Panc1 (cell line): ENCODE data around the gene SPACA9. TPM values are rescaled to one million over a fixed set of nuclear protein-coding genes. Genes with fewer than 3 reads are reported as not detected.

Experiments used
- ATAC-seq: fragments of 200-7000 bp; cut with Tn5 transposase; 2 replicates; pipeline ENCODE4 v1.9.1; 2020; ENCODE audit warnings: mild to moderate bottlenecking, moderate library complexity
- BruUV-seq: library from RNA; stranded (reverse); fragments of 400-500 nt; replicated peaks from 2 replicates; lab custom pipeline; 2021; lab: Mats Ljungman, UMichigan
- CTCF ChIA-PET: fragments of 300-600 bp; sonication (Branson Sonifier 250); formaldehyde crosslinking; loops from one replicate; lab custom pipeline; 2022; ENCODE audit warnings: antibody characterized with exemption; lab: Charles Lee
- POLR2A ChIA-PET: fragments of 300-600 bp; sonication (Branson Sonifier 250); formaldehyde crosslinking; loops from one replicate; lab custom pipeline; 2022; ENCODE audit warnings: antibody characterized with exemption; lab: Charles Lee
- DNase-seq: peaks from one replicate; pipeline ENCODE4 v3.0.0-alpha.2; 2010; ENCODE audit warnings: low read depth, low spot score
- H3K27ac ChIP-seq: 2 replicates; pipeline ENCODE4 v1.5.1; 2011; ENCODE audit warnings: mild to moderate bottlenecking, low read length, inconsistent platforms
- H3K27me3 ChIP-seq: fragments of 200-500 bp; sonication (Bioruptor generic); 2 replicates; pipeline ENCODE4 v1.6.0; 2014; ENCODE audit warnings: low read length, inconsistent platforms; ENCODE audit not compliant: control insufficient read depth, insufficient read depth
- H3K36me3 ChIP-seq: fragments of 200-500 bp; sonication (Bioruptor generic); 2 replicates; pipeline ENCODE4 v1.5.1; 2014; ENCODE audit warnings: inconsistent platforms, mild to moderate bottlenecking, low read length, moderate library complexity; ENCODE audit not compliant: control insufficient read depth, insufficient read depth
- H3K4me1 ChIP-seq: 2 replicates; pipeline ENCODE4 v1.5.1; 2011; ENCODE audit warnings: inconsistent platforms, mild to moderate bottlenecking, low read length, moderate library complexity; ENCODE audit not compliant: control insufficient read depth, insufficient read depth
- H3K4me3 ChIP-seq, 2 experiments: 2 replicates each; pipeline ENCODE4 v1.5.1; 2011 to 2012; ENCODE audit warnings: low read depth in 2 of 2, low read length in 2 of 2, mild to moderate bottlenecking in 2 of 2, inconsistent platforms in 1 of 2, moderate library complexity in 1 of 2
- H3K9me3 ChIP-seq: fragments of 200-500 bp; sonication (Bioruptor generic); 2 replicates; pipeline ENCODE4 v1.5.1; 2014; ENCODE audit warnings: low read depth, mild to moderate bottlenecking, inconsistent platforms, low read length, moderate library complexity; ENCODE audit not compliant: control insufficient read depth, insufficient read depth
- POLR2AphosphoS5 ChIP-seq: IDR thresholded peaks from 2 replicates; pipeline ENCODE4 v1.6.1; 2012; ENCODE audit warnings: mild to moderate bottlenecking, low read depth, low read length, moderate library complexity
- SIN3A ChIP-seq: IDR thresholded peaks from 2 replicates; pipeline ENCODE4 v1.6.1; 2012; ENCODE audit warnings: low read depth, mild to moderate bottlenecking, low read length, moderate library complexity, borderline replicate concordance; ENCODE audit not compliant: insufficient read depth
- TCF7L2 ChIP-seq: IDR thresholded peaks from 2 replicates; pipeline ENCODE4 v1.6.1; 2011; ENCODE audit warnings: mild to moderate bottlenecking, low read depth, low read length, inconsistent platforms
- in situ Hi-C: cut with HindIII; loops from 2 replicates; pipeline ENCODE4 v1.10.0; 2016; ENCODE audit warnings: low sequenced_read_pairs, low pct_unique_long_range_greater_than_20kb
- intact Hi-C: fragments of 100-400 bp; cut with micrococcal nuclease; formaldehyde crosslinking; loops from one replicate; pipeline ENCODE4 v1.10.0; 2022; ENCODE audit not compliant: unreplicated experiment
- total RNA-seq: library from RNA; stranded (reverse); gene quantifications from one replicate; pipeline ENCODE4 v1.2.1, GENCODE V29; 2021; ENCODE audit not compliant: unreplicated experiment
- TF ChIP-seq, protein P1 (sequence below), 2 experiments: IDR thresholded peaks; 2 replicates each; pipeline ENCODE4 v1.6.1; 2011 to 2012; ENCODE audit warnings: low read depth in 2 of 2, control low read depth in 1 of 2, low read length in 1 of 2, mild to moderate bottlenecking in 1 of 2, moderate library complexity in 1 of 2; ENCODE audit not compliant: insufficient read depth in 1 of 2
- TF ChIP-seq, protein P2 (sequence below): fragments of 450-650 bp; IDR thresholded peaks from 2 replicates; pipeline ENCODE4 v1.5.1; 2017; ENCODE audit warnings: mild to moderate bottlenecking

SPACA9 gene
- total RNA-seq, 1 experiment from 2014 or later, result 3.0 TPM

DNA sequence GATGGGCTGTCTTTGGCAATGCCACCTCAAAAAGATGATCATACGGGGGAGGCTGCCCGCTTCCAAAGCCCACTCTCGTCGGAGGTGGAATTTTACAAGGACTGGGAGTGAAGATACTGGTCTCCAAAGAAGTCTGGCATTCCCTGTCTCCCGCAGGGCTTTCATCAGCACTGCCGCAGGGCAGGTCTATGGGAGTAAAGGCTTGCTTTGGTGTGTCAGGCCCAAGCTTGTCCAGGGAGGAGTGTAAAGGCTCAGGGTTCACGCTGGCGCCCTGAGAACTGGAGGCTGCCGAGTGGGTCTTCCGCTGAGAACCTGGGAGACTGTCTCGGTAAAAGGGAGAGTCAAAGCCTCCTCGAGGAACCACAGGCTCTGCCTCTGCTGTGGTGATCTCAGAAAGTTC is 27.0 kb downstream of the SPACA9 start:
- in situ Hi-C loops (no loop called here), intact Hi-C loops (no loop called here)
- Histone ChIP-seq H3K27me3 (no peaks in the 10 kb centered on the region), H3K4me3 (no peak overlapping the region), H3K4me1 (no peaks in the 10 kb centered on the region), H3K36me3 (no peaks in the 10 kb centered on the region; the same call in 1 of the 2 replicates), H3K27ac (no peak overlapping the region), H3K9me3 (no peaks in the 10 kb centered on the region)
- CTCF ChIA-PET, result no interaction called here
- DNase-seq (no peak), ATAC-seq (no peak)
- TF ChIP-seq TCF7L2 (no peak), POLR2AphosphoS5 (no peak), SIN3A (no peak)
- TF ChIP-seq, protein P1, sequence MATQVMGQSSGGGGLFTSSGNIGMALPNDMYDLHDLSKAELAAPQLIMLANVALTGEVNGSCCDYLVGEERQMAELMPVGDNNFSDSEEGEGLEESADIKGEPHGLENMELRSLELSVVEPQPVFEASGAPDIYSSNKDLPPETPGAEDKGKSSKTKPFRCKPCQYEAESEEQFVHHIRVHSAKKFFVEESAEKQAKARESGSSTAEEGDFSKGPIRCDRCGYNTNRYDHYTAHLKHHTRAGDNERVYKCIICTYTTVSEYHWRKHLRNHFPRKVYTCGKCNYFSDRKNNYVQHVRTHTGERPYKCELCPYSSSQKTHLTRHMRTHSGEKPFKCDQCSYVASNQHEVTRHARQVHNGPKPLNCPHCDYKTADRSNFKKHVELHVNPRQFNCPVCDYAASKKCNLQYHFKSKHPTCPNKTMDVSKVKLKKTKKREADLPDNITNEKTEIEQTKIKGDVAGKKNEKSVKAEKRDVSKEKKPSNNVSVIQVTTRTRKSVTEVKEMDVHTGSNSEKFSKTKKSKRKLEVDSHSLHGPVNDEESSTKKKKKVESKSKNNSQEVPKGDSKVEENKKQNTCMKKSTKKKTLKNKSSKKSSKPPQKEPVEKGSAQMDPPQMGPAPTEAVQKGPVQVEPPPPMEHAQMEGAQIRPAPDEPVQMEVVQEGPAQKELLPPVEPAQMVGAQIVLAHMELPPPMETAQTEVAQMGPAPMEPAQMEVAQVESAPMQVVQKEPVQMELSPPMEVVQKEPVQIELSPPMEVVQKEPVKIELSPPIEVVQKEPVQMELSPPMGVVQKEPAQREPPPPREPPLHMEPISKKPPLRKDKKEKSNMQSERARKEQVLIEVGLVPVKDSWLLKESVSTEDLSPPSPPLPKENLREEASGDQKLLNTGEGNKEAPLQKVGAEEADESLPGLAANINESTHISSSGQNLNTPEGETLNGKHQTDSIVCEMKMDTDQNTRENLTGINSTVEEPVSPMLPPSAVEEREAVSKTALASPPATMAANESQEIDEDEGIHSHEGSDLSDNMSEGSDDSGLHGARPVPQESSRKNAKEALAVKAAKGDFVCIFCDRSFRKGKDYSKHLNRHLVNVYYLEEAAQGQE (IDR thresholded peaks at IDR 0.05; ENCODE audit: insufficient read depth in 1 of 2, low read depth in 2 of 2, low read length in 1 of 2), result no peak
- TF ChIP-seq, protein P2, sequence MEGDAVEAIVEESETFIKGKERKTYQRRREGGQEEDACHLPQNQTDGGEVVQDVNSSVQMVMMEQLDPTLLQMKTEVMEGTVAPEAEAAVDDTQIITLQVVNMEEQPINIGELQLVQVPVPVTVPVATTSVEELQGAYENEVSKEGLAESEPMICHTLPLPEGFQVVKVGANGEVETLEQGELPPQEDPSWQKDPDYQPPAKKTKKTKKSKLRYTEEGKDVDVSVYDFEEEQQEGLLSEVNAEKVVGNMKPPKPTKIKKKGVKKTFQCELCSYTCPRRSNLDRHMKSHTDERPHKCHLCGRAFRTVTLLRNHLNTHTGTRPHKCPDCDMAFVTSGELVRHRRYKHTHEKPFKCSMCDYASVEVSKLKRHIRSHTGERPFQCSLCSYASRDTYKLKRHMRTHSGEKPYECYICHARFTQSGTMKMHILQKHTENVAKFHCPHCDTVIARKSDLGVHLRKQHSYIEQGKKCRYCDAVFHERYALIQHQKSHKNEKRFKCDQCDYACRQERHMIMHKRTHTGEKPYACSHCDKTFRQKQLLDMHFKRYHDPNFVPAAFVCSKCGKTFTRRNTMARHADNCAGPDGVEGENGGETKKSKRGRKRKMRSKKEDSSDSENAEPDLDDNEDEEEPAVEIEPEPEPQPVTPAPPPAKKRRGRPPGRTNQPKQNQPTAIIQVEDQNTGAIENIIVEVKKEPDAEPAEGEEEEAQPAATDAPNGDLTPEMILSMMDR, result no peak
- BruUV-seq, result no TSS peak
- POLR2A ChIA-PET, result no interaction called here

DNA sequence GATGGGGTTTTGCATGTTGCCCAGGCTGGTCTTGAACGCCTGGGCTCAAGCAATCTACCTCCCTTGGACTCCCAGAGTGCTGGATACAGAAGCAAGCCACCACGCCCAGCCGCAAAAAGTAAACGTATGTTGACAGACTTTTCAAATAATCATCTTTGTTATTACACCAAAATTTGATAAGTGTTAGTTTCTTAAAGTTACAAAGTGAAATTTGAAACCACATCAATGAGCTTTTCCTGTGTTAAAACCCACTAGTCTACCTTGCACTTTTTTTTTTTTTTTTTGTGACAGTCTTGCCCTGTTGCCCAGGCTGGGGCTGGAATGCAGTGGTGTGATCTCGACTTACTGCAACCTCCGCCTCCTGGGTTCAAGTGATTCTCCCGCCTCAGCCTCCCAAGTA is 29.9 kb downstream of the SPACA9 start:
- ATAC-seq, result no peak
- BruUV-seq, result no TSS peak
- H3K36me3 ChIP-seq, result no peaks in the 10 kb centered on the region; the same call in 1 of the 2 replicates
- no peaks in the 10 kb centered on the region for H3K27me3 ChIP-seq
- in situ Hi-C loops, result no loop called here
- H3K4me3 ChIP-seq, result no peak overlapping the region
- ChIA-PET POLR2A (no interaction called here), CTCF (interaction anchor here (0.7 kb wide), 1 partner anchor 335 kb away, joined by 6 read pairs; no protein-coding TSS in a partner anchor)
- no peaks in the 10 kb centered on the region for H3K4me1 ChIP-seq
- H3K27ac ChIP-seq, result no peak overlapping the region
- intact Hi-C loops, result no loop called here
- H3K9me3 ChIP-seq, result no peaks in the 10 kb centered on the region
- no peak for DNase-seq
- TF ChIP-seq, protein P2, result no peak
- TF ChIP-seq TCF7L2, result no peak
- TF ChIP-seq SIN3A, result no peak
- TF ChIP-seq, protein P1 (IDR thresholded peaks at IDR 0.05; ENCODE audit: insufficient read depth in 1 of 2, low read depth in 2 of 2, low read length in 1 of 2), result no peak
- no peak for TF ChIP-seq POLR2AphosphoS5
